GM18526 (cell line): Measurements from ENCODE around the gene SPRED1.

Source experiments
- POLR2A ChIP-seq: IDR thresholded peaks from 3 replicates; pipeline ENCODE4 v1.6.1; 2011; ENCODE audit not compliant: insufficient read length; ENCODE audit errors: extremely low read depth

The SPRED1 gene

DNA sequence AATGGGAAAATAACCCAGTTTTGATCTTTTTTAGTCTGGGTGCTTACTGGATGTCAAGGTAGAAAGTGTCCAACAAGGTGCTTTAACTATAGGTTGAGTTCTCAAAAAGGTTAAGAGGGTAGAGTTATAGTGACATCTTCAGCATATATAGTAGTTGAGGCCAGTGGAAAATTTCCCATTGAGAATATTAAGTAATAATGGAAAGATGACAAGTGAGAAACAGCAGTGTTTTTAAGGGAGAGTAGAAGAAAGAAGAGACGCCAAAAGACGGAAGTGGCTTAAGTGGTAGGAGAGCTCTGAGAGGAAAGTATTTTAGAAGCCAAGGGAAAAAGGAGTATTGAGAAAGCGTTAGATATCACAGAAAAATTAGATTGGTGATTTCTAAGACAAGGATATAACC lies 10.6 kb downstream of the SPRED1 start:
- no peak for TF ChIP-seq POLR2A

DNA sequence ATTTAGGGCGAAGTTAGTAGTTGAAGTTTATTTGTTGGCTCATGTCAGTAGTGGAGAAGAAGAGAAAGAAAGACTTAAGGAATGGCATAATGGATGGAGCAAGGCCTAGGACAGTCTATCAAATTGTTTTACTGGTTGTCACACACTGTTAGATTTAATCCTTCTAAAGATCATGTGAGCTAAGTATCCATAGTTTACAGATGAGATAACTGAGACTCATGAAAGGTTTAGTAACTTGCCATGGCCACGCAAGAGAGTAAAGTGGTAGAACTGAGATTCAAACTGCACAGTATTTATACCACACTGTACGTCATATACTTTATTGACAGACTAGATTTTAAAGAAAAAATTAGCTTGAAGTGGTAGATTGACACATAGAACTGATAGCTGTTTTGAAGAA lies 11.4 kb downstream of the SPRED1 start:
- no peak for TF ChIP-seq POLR2A

DNA sequence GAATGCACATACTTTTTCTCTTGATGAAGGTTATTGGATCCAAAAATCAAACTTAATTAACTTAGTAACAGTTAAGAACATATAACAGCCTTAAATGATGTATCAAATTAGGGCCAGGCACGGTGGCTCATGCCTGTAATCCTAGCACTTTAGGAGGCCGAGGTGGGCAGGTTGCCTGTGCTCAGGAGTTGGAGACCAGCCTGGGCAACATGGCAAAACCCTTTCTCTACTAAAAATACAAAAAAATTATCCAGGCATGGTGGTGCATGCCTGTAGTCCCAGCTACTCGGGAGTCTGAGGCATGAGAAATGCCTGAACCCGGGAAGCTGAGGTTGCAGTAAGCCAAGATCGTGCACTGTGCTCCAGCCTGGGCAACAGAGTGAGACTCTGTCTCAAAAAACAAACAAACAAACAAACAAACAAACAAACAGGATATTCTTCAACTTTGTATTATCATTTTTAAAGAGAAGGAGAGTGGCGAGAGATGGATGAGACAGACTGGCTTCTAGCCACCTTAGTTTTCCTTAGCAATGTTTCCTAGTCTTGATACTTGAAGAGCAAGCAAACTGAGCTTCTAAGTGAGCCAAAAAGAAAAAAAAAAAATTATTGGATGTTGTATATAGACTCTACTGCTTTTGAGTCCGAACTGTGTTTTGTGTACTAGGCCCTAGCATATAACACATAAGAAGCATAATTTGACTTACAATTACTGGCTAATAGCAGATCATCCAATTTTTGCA lies 13.8 kb downstream of the SPRED1 start:
- no peak for TF ChIP-seq POLR2A

DNA sequence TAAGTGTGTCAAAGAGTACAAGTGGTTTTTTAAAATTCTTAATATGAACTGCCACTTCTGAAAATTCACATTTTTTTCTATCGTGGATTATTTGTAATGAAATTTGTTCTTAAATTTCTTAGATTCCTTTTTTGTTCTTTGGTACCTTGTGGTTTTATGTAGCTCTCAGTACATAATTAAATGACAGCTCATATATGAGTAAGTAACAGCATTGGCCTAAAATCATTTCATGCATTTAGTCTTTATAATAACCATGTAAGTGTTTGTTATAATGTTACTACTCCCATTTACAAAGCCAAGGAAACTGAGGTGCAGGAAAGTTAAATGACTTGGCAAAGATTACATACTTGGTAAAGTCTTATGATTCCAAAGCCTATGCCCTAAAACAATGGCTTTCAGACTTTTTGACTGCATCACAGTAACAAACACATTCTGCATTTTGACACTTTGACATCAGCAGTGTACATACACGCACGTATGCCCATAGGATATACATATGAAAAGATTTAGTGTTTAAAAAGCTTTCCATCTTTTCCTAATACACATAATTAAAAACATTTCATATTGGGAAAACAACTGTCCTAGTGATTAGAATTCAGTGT lies 14.9 kb downstream of the SPRED1 start:
- TF ChIP-seq POLR2A, result no peak

DNA sequence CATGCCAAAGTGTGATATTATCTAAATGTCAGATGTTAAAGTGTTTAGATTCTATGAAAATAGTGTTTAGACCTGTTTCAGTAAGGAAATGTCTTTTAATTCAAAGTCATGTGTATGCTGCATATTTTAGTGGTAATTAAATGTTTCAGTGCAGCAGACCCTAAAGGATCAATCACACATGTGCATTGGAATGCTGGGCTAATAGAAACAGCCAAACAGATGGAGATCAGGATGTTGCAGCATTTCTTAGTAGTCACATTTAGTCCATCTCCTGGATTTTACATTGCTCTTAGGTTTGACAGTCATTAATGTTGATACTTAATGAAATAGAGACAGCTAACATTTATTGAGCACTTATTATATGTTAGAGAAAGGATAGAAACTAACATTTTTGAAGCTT lies 18.5 kb downstream of the SPRED1 start:
- TF ChIP-seq POLR2A, result no peak

DNA sequence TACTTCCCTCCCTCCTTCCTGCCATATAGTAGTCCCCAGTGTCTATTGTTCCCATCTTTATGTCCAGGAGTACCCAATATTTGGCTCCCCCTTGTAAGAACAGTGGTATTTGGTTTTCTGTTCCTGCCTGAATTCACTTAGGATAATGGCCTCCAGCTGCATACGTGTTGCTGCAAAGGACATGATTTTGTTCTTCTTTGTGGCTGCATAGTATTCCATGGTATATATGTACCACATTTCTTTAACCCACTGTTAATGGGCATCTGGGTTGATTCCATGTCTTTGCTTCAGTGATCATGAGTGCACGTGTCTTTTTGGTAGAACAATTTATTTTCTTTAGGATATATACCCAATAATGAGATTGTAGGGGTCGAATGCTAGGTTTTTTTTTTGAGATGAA lies 19.3 kb downstream of the SPRED1 start:
- no peak for TF ChIP-seq POLR2A

DNA sequence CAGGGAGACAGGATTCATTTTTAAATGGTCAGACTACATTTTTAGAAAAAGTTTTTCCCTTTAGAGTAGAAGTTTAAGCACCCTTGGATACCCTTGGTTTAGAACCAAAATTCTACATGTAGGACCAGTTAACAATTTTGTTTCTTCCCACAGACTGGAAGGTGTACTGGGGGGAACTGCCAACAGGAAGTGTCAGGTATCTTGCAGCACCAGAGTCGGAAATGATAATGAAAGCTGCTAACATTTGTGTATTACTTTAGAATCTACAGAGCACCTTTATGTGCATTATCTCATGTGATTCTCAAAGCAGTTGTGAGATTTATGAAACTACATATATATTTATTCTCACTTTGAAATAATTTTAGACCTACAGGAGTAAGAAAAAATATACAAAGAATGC lies 21.5 kb downstream of the SPRED1 start:
- TF ChIP-seq POLR2A, result no peak

DNA sequence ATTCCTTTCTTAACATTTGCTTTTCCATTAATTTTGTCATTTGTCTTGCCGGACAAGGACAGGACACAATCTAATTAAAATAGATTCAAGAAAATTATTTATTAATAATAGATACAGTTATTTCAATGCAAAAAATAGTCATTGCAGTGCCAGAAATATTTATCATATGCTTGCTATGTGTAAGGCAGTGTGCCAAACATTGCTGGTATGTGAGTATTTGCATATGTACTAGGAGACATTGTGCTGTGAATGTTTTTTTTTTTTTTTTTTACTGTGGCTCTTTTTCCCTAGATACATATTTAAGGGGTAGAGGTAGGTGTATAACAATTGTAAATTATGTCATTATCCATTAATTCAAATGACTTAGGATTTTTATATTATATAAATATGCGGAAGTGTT lies 23.3 kb downstream of the SPRED1 start:
- no peak for TF ChIP-seq POLR2A

DNA sequence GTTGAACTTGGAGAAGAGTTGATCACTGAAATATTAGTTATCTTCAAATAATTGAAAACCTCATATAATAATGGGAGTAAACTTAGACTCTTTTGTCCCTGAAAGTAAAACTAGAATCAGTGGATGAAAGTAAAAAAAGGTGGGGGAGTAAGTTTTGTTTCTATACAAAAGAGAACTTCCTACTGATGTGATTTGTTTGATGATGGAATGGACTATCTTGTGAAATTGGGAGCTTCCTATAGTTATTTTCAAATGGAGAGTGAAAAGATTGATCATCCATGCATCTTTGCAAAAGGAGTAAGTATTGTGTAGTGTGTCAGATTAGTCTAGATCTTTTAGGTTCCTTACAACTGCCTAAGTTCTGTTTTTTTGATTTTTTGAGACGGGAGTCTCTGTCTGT lies 28.4 kb downstream of the SPRED1 start:
- TF ChIP-seq POLR2A, result no peak

DNA sequence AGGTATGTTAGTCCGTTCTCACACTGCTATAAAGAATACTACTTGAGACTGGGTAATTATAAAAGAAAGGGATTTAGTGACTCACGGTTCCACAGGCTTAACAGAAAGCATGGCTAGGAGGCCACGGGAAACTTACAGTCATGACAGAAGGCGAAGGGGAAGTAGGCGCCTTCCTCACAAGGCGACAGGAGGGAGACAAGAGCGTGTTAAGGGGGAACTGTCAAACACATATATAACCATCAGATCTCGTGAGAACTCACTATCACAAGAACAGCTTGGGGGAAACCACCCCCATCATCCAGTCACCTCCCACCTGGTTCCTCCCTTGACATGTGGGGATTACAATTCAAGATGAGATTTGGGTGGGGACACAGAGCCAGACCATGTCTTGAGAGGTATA lies 30.4 kb downstream of the SPRED1 start:
- no peak for TF ChIP-seq POLR2A

DNA sequence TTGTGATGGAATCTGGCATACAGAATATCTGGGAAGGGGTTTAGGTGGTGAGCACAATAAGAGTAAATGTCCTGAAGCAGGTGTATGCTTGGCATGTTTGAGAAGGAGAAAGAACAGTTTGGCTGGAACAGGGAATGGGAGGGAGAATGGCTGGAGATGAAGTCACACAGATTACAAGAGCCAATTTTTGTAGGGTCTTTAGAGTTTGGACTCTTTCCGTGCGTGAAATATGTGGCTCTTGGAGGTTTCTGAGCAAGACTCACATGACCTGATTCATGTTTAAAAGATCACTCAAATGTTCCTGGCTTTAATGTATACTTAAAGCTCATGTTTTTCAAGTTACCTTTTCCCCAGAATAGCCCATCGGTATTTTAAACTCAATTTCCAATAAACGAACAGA lies 32.8 kb downstream of the SPRED1 start:
- no peak for TF ChIP-seq POLR2A

DNA sequence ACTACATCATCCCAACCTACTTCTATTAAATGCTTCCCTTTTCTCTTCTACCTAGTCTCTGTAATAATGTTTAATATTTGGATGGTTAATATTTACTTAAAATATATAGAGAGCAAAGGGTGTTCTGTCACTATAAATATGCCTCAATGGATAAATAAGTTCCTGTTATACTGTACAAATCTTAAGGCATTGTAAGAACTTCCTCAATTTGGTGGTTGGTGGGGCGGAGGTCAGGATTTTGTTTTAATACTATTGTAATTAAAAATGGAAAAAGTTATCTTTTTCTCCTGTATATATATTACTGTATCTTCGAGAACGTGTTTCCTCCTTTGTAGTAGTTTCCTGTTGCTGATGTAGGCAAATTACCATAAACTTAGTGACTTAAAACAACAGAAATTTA lies 41.5 kb downstream of the SPRED1 start:
- no peak for TF ChIP-seq POLR2A

DNA sequence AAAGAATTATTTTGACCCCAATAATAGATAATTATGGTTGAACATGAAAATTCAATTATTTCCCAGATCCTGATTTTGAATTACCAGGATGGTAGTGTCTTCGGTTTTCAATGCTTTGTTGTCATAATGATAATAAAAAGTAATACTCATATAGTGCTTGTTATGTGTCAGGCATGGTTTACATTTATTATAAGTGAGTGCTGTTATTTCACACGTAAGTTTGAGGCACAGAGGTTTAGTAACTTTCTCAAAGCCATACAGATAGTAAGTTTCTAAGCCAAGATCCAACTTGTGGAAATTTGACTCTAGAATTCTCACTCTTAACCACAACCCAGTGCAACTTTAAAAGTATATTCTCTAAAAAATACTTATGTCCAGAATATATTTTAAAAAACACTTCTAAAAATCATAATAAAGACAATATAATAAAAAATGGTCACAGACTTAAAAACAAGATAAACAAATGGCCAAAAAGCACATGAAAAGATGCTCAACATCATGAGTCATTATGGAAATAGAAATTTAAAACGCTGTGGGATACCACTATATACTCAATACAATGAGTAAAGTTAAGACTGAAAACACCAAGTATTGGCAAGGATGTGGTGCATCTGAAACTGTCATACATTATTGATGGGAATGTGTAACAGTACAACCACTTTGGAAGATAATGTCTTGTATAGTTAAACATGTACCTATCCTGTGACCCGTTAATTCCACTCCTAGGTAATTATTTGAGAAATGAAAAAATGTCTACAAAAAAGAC lies 45.2 kb downstream of the SPRED1 start:
- no peak for TF ChIP-seq POLR2A

DNA sequence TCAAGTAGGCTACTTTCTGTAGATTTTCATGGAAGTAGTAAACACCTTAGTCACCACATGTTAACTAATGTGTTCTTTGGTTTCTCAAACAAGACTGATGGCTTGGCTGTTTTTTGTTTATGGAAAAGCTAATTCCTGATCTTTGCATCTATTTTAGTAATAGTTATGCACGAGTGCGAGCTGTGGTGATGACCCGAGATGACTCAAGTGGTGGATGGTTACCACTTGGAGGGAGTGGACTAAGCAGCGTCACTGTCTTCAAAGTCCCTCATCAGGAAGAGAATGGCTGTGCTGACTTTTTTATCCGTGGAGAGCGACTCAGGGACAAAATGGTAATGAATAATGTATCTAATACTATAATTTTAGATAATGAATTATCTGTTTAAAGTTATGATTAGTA lies 46.6 kb downstream of the SPRED1 start:
- no peak for TF ChIP-seq POLR2A

DNA sequence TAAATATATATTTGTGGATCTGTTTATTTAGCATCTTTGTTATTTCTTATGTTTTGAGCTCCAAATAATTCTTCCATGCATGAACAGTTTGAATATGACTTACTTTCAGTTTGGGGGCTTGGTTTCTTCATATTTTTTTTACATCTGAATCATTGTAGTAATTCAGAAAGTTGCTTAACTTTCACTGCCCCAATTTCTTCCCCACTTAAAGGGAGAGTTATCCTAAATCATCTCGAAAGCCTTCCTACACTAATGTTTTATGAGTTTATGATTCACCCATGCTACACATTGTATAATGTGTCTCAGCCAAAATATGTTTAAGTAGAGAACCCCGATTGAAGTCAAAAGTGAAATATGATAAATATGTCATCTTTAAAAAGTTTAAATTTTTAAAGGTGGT lies 47.8 kb downstream of the SPRED1 start:
- TF ChIP-seq POLR2A, result no peak

DNA sequence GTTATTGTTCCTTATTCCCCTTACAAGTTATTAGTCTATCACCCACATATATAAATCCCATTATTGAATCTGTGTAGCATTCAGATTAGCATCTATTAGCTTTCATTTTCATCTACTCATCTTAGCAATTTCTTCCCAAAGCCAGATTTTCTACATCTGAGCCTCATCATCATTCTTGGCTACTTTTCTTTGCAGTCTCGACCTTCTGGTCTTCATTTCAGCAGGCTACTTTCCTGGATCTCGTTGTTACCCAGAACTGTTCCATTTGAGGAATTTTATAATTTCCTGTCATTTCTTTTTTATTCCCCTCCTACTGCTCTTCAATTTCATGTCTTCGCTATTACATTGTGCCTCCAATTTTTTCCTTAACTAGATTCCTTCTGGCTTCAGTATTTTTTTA lies 51.8 kb downstream of the SPRED1 start:
- TF ChIP-seq POLR2A, result no peak
